Stimulated activated CD8-positive, alpha-beta memory T cell treated with anti-CD3 and anti-CD28 coated beads, Interleukin-7, amount 100 ng/mL, for 1 hour (primary cell): ENCODE results near the gene ARHGAP4.
A peak's percentile ranks its signal among the peaks of the same experiment; 100 is the strongest.

Experiments
- DNase-seq, 2 donors: peaks; one replicate each; pipeline ENCODE4 v3.0.0-alpha.2; 2020; ENCODE audit warnings: low read depth in 2 of 2

Gene ARHGAP4

DNA sequence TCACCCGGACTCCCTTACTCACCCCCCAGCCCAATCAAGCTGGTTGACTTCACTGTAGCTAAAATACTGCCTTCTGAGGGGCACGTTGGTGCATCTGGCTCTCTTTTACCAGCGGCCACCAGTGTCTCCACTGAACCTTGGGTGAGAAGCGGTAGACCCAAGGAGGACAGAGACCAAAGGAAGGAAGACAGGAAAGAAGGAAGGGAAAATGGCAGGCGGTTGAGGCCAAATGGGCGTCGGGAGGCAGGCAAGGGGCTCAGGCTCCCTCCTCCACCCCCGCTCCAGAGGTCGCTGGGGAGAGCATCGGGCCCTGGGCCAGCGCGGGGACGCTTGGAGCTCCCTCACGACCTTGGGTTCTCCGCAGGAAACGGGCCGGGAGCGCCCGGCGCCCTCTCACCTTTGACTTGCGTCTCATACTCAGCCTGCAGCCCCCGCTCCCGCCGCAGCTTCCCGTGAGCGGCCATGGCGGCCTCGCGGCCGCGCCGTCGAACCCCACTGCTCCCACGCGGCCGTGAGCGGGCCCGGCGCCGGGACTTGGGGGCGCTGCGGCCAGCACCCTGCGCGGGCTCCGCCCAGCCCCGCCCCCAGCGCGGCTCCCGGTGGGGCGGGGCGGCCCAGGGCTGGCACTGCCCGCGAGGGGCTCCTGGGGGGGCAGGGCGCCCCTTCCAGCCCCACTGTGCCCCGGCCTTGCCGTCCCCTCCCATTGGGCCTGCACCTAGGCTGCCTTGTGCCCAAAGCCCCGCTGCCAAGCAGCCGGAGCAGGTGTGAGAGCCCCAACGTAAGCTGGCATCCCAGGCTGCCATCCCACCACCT, at the start of gene ARHGAP4:
ARHGAP4 (minus strand) TSS at position 526 of the 813 bp plus-strand sequence; CDS start at position 464, 62 bp downstream.
- DNase-seq = no peak

DNA sequence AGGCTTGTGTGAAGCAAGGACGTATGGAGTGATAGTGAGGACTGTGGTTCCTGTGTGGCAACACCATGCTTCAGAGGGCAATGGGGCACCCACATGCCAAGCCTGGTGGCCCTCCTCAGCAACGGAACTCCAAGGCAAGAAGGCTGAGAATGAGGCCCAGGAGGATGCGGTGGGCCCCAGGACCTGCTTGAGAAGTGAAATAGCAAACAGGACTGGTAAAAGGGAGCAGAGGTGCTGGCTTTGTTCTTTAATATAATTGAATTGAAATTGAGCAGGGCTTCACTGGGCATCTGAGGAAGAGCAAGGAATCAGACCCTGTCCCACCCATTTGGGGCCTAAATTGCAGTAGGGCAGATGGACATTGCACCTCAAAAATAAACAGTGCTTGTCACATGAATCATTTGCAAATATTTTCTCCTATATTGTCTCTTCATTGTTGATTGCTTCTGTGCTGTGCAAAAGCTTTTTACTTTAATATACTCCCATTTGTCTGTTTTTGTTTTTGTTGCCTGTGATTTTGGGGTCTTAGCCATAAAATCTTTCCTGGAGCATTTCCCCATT, 48.7 kb upstream of the ARHGAP4 start:
- DNase-seq = no peak

DNA sequence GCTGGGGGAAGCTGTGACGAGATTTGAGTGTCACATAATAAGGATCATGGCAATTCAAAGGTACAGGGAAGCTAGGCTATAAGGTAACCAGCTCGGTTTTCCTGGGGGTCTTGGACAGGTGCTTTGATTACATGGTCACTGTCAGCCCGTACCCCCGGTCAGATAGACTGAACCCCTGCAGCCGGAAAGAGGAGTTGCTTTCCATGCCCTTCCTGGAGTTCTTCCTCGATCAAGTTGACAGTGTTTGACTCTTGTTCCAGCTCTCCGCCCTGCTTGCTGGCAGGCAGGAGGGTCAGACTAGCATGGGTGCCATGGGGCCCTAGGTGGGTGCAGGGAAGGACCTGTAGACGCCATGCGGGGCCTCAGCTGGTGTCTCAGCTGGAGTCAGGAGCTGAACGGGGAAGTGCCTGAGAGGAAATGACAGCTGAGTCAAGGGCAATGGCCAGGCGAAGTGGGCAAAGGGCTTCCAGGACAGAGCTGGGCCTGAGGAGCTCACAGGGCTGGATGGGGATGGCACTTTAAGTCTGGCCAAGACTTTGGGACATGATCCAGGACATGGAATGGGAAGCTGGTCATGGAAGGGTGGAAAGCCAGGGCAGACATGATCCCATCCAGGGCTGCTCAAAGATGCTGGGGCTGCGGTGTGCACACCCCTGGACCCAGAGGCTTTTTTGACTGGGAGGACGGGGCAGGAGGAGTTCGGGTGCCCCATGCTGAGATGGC, 48.1 kb upstream of the ARHGAP4 start:
- no peak for DNase-seq

DNA sequence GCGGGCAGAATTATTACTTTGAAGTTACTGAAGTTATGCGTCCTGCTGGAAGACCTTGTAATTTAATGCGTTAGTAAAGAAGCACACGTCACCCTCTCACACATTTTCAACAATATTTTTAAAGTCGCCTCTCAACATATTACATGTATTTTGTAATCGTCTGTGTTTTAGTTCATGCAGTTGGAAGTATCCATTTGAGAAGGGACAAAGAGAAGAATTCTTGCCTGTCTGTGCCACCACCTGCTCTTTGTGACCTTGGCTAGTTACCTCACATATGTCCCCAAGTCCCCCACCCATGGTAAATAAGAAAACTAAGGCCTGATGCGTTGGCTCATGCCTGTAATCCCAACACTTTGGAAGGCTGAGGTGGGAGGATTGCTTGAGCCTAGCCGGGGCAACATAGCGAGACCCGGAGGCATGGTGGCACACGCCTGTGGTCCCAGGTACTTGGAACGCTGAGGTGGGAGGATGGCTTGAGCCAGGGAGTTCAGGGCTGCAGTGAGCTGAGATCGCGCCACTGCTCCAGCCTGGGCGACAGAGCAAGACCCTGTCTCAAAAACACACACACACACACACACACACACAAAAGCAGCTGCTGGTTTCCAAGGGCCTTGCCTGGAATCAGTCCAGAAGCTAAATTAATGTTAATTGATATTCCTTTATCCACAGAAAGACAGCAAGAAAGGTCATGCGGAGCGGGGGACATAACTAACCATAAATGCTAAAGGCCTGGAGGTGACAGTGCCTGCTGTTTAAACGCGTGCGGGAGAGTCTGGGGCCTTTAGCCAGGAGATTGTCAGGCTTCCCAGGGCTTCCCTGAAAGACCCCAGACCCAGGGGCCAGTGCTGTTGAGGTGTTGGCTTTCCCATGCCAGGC, 47.3 kb upstream of the ARHGAP4 start:
- no peak for DNase-seq

DNA sequence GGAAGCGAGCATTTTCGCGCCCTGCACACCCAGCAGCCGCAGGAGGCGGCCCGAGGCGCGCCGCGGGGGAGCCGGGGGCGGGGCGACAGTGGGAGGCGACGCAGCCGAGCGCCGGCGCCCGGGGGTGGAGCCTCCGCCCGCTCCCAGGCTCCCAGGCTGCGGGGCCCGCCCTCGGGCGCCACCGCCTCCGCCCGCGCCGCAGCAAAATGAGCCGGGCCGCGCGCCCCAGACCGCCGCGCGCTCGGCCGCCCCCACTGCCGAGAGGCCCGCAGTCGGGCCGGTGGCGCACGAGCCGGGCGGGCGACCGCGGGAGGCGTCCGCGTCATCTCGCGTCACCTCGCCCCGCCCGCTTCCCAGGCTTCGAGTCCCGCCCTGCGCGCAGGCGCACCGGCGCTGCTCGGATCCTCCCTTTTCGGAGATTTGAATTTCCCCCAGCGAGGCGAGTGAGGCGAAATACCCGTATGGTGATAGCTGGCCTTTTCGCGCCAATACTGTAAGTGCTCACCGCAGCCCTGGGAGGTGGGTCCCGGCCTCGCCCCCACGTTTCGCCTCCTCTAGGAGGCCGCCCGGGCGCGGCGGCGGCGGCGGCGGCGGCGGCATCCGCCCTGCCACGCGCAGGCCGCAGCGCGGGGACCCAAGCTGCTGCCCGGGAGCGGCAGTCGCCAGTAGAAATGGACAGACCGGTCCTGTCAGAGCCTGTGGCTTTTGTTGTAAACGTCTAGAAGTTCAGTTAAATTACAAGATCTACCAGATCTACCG, 46.5 kb upstream of the ARHGAP4 start, which contains the start of gene TMEM187:
TMEM187 (plus strand) TSS at position 387 of the 759 bp plus-strand sequence. CDS start 9,309 bp downstream, outside the sequence.
- DNase-seq = peak; percentile 62 to 79

DNA sequence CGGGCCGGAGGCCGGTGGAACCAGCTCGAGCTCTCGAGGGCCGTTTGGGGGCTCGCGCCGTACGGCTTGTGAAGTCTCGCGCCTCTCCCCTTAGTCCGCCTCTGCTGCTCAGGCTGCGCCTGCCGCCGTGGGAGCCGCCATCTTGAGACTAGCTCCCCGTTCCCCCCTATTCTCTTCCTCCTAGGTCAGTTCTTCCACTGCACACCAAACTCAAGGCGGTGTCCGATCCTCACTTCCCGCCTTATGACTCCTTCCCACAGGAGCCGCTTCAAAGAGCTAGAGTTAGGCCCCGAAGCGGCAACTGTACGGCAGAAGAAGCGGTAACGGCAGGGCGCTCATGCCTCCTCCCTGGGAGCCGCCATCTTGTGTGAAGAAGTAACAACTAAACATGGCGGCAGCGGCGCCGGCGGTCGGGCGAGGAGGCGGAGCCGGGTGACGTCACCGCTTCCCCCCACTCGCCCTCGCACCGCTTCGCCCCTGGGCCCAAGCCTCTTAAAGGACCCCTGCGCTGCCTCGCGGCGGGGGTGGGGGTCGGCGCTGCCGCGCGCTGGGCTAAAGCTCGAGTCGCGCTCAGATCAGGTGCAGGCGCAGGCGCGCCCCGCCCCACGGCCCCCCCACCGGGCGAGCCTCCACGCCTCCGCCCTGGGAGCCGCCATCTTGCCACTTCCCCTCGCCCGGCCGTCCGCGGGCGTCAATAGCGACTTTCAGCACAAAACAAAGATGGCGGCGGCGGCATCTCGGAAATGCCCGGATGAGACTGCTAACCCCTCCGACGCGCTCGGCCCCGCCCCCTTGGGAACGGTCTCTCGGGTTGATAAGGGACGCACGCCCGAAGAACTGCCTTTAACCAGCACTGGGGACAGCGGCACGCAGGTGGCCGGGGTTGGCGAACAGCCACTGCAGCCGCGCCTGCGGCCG, 45.6 kb upstream of the ARHGAP4 start, which contains the start of gene HCFC1:
HCFC1 (minus strand) TSS at position 369 of the 918 bp plus-strand sequence. CDS start 978 bp downstream, outside the sequence.
- peak; percentile 73 to 86 for DNase-seq

DNA sequence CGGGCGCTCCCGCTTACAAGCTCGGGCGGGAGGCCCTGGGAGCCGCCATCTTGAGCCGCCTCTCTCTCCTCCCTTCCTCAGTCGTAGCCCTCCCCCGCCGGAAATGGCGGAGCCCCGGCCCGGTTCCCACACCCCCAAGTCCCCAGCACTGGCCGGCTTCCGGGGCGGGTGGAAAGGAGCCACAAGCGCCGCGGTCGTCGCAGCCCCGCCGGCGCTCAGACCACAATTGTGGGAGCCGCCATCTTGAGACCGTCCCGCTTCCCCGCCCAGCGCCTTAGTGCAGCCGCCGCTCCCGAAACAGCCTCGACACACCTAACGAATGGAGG, 45.0 kb upstream of the ARHGAP4 start:
- DNase-seq = peak; percentile 71 to 80

DNA sequence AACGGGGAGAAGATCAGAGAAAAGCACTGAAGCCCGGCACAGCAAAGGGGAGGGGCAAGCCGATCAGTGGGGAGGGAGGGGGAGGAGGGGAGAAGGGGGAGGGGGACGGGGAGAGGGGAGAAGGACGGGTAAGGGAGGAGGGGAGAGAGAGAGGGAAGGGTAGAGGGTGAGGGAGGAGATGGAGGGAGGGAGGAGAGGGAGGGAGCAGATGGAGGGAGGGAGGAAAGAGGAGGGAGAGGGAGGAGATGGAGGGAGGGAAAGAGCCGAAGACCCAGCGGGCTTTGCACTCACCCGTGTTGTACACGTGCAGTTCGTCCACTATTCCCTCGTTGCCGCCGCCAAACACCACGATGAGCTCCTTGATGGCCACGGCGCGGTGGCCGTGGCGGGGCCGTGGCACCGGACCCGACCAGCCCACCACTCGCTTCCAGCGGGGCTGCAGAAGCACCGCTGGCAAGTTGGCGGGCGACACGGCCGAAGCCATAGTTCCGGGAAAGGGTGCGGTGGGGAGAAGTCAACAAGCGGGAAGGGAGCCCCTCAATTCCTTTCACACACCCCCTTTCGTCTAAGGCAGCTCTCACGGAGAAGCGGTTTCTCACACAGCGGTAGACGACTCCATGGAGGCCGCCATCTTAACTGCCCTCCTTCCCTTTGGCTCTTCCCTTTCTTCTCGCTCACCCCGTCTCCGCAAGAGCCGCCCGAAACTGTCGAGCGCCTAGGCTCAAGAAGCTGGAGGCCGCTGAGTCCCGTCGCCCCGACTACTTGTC, 44.5 kb upstream of the ARHGAP4 start:
- DNase-seq = no peak

DNA sequence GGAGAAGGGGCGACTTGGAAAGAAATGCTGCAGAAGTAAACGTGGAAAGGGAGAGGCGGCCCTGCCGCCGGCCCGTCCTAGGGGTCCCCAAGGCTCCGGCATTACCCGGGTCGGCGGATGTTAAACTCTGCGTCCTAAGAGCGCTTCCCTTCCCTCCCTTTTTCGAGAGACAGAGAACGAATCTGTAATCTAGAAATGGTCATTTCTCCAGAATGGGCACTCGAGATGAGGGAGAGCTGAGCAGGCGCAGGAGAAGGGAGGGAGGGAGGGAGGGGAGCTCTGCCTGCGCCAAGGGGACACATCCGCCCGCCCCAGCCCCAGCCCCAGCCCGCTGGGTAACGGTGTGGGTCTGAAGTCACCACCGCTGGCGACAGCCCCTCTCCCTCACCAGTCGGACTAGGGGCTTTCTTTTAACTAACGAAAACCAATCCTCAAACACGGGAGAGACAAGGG, 43.9 kb upstream of the ARHGAP4 start:
- DNase-seq = no peak

DNA sequence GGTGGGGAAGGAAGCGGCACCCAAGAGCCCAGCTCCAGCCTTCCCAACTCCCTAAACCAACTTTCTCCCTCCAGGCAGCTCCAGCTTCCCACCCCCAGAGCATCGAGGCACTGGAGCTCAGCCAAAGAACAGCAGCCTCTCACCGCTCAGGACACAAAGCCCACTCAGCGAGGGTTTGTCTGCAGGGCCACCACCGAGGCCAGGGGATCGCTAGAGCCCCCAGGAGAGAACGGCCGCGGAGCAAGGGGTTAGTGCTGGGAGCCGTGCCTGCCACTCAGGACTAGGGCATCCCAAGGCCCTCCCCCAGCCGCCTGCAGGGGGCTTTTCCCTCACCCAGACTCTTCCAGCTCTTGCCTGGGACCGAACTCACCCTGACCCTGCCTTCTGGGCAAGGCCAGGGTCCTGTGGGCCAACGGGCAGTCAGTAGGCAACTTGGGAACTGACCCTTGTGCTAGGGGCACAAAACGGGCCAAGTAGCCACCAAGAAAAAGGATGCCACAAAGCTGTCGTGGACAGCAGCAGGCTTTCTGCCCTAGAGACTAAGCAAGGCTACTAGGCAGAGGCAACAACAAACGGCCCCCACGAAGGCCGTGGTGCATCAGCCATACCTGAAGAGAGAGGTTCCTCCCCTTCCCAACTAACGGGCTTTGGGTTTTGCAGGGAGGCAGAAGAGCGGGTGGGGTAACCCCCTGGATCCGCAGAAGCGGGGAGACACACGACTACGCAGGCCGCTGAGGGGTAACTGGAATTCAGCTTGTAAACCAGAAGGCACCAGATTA, 43.2 kb upstream of the ARHGAP4 start:
- no peak for DNase-seq

DNA sequence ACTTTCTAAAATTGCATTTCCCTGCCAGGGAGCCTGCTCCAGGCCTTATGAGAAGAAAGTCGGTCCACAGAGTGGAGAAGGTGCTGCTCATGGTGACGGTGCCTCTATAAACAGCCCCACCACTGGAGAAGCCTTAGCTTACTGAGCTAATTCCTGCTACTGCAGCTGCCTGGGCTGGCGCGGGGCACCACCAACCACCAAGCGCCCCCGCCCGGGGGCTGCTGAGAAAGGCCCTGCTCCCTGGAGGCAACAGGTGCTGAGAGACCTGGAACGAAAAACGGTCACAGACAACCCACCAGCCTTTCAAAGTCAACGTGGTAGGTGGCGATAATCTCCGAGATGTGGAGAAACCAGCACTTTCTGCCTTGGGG, 42.7 kb upstream of the ARHGAP4 start:
- DNase-seq = no peak

DNA sequence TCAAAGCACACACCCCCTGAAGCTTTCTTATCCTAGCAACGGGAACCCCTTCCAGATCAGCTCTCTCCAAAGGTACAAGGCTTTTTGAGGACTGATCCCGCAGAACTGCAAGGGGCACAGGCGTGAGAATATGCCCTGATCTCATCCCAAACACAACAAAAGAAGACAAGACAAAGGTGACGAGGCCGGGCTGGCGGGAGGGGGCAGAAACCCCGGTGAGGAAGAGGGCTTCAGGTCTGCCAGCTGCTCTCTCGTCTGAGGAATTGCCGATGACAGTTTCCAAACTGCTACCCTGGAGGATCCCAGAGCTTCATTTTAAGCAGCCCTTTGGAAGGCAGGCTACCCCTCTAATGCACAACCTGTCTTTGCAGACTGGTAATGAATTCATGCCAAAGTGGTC, 42.2 kb upstream of the ARHGAP4 start:
- DNase-seq = no peak

DNA sequence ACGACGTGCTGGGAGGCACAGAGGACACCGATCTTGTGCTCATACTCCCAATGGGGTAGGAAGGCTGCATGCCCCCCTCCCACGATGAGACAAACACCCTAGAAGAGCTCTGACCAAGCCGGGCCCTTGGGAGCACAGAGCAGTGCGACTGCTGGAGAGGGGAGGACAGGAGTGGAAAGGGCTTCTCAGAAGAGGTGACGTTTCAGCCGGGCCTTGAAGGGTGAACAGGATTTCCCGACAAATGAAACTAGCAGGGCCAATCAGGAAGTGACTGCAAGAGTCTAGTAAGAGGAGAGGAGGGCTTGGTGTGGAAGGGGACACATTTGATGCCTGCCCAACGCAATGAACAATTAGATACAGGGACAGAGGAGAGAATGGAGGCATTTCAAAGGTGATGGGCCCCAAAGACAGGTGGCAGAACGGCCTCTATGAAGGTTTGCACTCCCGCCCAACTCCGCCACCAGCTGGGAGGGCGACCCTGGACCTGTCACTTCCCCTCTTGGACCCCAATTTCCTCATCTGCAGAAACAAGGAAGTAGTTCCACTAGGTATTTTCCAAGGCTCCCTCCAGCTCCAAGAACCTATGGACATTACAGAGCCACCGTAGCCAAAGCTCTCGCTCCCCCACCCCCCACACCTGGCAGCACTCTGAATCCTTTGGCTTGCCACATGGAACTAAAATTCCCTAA, 41.6 kb upstream of the ARHGAP4 start:
- DNase-seq = no peak

DNA sequence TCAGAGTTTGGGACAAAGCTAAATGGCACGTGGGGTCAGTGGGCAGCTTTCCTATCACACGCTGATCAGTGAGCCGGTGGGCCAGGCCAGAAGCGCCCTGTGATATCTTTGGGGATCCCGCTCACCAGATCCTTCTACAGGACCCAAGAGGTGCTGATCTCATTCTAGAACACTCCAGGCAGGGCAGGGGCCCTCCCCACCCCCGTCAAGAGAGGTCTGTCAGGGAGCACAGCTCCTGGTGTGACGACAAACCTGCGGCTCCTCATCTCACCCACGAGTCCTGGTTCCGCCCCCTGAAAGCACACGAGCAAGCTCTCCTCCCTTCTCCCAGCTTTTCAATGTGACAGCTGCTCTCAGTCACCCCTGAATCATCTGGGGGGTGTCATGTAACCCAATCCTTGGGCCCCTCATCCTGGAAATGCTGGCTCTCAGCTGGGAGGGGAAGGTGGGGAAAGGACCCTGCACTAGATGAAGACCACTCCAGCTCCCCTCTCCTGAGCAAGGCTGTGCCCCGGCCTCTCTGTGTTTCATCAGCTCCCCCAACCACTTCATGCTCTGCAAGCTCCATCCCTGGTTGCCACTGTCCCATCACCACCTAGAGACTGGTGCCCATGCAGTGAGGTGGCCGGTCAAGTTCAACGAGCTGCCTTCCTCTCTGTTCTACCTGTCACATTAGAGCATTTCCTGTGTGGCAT, 40.9 kb upstream of the ARHGAP4 start:
- no peak for DNase-seq

DNA sequence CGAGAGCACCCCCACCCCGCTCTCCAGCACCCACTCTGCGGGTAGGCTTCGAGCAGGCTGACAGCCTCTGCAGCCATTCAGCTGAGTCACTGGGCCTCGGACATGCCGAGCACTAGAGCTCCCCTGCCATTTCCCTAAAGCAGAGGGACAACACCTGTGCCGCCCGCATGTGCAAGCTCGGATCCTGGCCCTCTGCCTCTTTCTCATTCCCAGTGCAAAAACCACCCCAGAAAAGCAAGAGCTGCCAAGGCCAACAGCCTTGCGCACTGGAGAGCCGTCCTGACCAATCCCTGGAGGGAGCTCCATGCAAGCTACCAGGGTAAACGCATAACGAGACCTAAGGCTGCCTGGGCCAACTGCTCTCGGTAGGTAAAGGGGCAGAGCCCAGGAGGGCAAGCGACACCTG, 40.2 kb upstream of the ARHGAP4 start:
- no peak for DNase-seq

DNA sequence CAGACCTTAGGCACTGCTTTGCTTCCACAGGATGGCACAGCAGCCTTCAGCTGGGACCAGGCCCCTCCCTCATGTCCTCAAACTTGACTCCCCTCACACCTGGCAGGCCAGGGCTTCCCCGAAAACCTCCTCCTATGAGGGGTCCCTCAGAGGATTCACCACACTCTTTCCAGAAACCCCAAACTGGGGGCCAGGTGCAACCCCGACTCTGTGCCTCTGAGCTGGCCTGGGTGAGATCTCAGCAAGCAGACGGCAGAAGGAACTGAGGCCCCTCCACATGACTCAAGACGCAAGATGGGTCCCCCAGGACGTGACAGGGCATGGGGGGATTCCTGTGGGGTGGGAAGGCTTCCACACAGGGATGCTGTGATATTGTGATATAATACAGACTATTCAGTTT, 39.3 kb upstream of the ARHGAP4 start:
- no peak for DNase-seq

DNA sequence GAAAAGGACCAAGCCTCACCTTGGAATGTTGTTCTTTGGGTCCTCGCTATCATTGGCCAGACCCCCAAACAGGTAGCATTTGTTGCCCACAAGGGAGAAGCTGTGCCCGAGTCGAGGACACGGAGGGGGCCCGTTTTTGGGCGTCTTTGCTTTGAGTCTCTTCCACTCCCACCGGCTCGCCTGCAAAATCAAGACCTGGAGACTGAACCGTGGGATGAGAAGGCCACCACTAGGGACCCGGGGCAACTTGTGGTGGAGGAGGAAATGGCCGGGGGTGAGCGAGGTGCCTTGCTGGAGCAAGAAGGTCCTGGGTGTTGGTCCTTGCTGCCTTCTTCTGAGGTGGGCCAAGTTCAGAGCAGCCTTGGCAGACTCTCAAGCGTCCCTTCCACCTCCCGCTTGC, 38.0 kb upstream of the ARHGAP4 start:
- DNase-seq = no peak
